ENCODE results near the gene PCDHGA6. TPM values are rescaled to one million over a fixed set of nuclear protein-coding genes. Genes with fewer than 3 reads are reported as not detected.

The PCDHGA6 gene
- total RNA-seq, 1 donor from 2014 or later, result 4.8 TPM

DNA sequence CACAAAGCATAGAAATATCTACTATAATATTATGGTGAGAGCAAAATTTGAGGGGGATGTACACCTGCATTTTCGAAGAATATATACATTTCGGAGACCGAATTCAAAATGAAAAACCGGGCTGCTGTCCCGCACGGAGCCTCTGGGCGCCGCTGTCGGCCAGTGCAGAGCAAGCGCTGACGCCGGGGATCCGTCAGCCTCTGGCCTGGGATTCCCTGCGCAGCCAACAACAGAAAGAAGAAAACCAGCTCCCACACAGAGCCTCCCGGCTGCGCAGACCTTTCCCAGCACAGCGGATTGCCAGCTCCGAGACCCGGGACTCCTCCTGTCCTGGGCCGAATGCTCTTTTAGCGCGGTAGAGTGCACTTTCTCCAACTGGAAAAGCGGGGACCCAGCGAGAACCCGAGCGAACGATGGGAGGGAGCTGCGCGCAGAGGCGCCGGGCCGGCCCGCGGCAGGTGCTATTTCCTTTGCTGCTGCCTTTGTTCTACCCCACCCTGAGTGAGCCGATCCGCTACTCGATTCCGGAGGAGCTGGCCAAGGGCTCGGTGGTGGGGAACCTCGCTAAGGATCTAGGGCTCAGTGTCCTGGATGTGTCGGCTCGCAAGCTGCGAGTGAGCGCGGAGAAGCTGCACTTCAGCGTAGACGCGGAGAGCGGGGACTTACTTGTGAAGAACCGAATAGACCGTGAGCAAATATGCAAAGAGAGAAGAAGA, 34.3 kb downstream of the PCDHGA6 start, which contains the start of gene PCDHGB6:
Gene PCDHGB6 (plus strand): TSS at position 232 of the 716 bp plus-strand sequence. CDS start 182 bp downstream, at position 414.

DNA sequence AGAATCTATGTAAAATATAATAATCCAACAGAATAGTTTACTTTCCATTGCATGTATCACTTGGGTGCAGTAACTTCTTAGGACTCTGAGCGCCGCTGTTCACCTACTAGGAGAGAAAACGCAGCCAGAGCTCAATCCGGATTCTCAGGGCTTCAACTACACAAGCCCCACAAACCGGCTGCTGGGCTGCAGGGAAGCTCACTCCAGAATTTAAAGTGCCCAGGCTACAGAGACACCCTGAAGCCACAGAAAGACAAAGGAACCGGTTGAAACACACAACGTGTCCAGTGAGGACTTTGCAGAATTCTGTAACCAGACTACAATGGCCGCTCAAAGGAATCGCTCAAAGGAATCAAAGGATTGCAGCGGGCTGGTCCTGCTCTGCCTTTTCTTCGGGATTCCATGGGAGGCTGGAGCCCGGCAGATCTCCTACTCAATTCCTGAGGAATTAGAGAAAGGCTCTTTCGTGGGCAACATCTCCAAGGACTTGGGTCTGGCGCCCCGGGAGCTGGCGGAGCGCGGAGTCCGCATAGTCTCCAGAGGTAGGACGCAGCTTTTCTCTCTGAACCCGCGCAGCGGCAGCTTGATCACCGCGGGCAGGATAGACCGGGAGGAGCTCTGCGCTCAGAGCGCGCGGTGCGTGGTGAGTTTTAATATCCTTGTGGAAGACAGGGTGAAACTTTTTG, 39.3 kb downstream of the PCDHGA6 start, which contains the start of gene PCDHGA10:
Gene PCDHGA10 (plus strand): TSS at position 134 of the 686 bp plus-strand sequence. CDS start 189 bp downstream, at position 323.

DNA sequence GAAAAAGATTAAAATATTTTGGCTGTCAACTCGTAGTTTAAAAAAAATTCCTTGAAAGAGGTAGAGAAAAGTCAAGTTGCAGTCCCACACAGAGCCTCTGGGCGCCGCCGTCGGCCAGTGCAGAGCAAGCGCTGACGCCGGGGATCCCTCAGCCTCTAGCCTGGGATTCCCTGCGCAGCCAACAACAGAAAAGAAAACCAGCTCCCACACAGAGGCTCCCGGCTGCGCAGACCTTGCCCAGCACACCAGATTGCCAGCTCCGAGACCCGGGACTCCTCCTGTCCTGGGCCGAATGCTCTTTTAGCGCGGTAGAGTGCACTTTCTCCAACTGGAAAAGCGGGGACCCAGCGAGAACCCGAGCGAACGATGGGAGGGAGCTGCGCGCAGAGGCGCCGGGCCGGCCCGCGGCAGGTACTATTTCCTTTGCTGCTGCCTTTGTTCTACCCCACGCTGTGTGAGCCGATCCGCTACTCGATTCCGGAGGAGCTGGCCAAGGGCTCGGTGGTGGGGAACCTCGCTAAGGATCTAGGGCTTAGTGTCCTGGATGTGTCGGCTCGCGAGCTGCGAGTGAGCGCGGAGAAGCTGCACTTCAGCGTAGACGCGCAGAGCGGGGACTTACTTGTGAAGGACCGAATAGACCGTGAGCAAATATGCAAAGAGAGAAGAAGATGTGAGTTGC, 43.9 kb downstream of the PCDHGA6 start, which contains the start of gene PCDHGB7:
Gene PCDHGB7 (plus strand): TSS at position 184 of the 679 bp plus-strand sequence. CDS start 183 bp downstream, at position 367.

GRCh38 chr5:141420855-141421488, 47.3 kb downstream of the PCDHGA6 start, which contains the start of gene PCDHGA11:
Gene PCDHGA11 (plus strand): TSS chr5:141421051. CDS start chr5:141421228, 177 bp downstream.

Other genes with a start within 250 kb of the PCDHGA6 start
- 0.29 and 1.3 TPM in 2 replicates for gene PCDHB5, start 238.7 kb upstream of the PCDHGA6 start, total RNA-seq
- 0.33 TPM in 1 of 2 replicates, not detected in the other for gene PCDHB6, start 223.8 kb upstream of the PCDHGA6 start, total RNA-seq
- gene PCDHB7, start 201.2 kb upstream of the PCDHGA6 start, total RNA-seq, result under 0.01 and 0.66 TPM in 2 replicates
- gene PCDHB8, start 196.1 kb upstream of the PCDHGA6 start, total RNA-seq, result 0.50 TPM in 1 of 2 replicates, not detected in the other
- gene PCDHB16, start 191.5 kb upstream of the PCDHGA6 start, total RNA-seq, result 0.15 and 0.50 TPM in 2 replicates
- gene PCDHB9, start 186.7 kb upstream of the PCDHGA6 start, total RNA-seq, result under 0.01 and 0.17 TPM in 2 replicates
- gene PCDHB10, start 181.5 kb upstream of the PCDHGA6 start, total RNA-seq, result 0.15 and 0.66 TPM in 2 replicates
- gene PCDHB11, start 174.3 kb upstream of the PCDHGA6 start, total RNA-seq, result 0.50 TPM in 1 of 2 replicates, not detected in the other
- 0.15 and 0.33 TPM in 2 replicates for gene PCDHB12, start 165.2 kb upstream of the PCDHGA6 start, total RNA-seq
- under 0.01 and 1.3 TPM in 2 replicates for gene PCDHB13, start 160.0 kb upstream of the PCDHGA6 start, total RNA-seq
- 0.15 and 1.2 TPM in 2 replicates for gene PCDHB14, start 150.5 kb upstream of the PCDHGA6 start, total RNA-seq
- gene PCDHB15, start 128.5 kb upstream of the PCDHGA6 start, total RNA-seq, result under 0.01 and 0.66 TPM in 2 replicates
- gene SLC25A2, start 69.8 kb upstream of the PCDHGA6 start, total RNA-seq, result 0.50 and 1.0 TPM in 2 replicates
- 70.8 and 74.8 TPM in 2 replicates for gene TAF7, start 53.1 kb upstream of the PCDHGA6 start, total RNA-seq
- 1.3 and 2.3 TPM in 2 replicates for gene PCDHGA1, start 43.4 kb upstream of the PCDHGA6 start, total RNA-seq
- gene PCDHGA2, start 35.1 kb upstream of the PCDHGA6 start, total RNA-seq, result 3.3 and 6.6 TPM in 2 replicates
- 1.3 and 2.6 TPM in 2 replicates for gene PCDHGA3, start 30.1 kb upstream of the PCDHGA6 start, total RNA-seq
- 4.4 and 4.5 TPM in 2 replicates for gene PCDHGB1, start 23.8 kb upstream of the PCDHGA6 start, total RNA-seq
- gene PCDHGA4, start 18.9 kb upstream of the PCDHGA6 start, total RNA-seq, result 8.9 and 11.1 TPM in 2 replicates
- gene PCDHGB2, start 13.9 kb upstream of the PCDHGA6 start, total RNA-seq, result 5.1 TPM in 2 replicates
- 2.8 and 3.5 TPM in 2 replicates for gene PCDHGA5, start 9.7 kb upstream of the PCDHGA6 start, total RNA-seq
- 7.1 and 9.4 TPM in 2 replicates for gene PCDHGB3, start 3.6 kb upstream of the PCDHGA6 start, total RNA-seq
- 5.4 and 8.4 TPM in 2 replicates for gene PCDHGA7, start 8.9 kb downstream of the PCDHGA6 start, total RNA-seq
- 21.5 and 38.4 TPM in 2 replicates for gene PCDHGB4, start 13.8 kb downstream of the PCDHGA6 start, total RNA-seq
- gene PCDHGA8, start 18.7 kb downstream of the PCDHGA6 start, total RNA-seq, result 3.9 and 5.6 TPM in 2 replicates
- gene PCDHGB5, start 24.1 kb downstream of the PCDHGA6 start, total RNA-seq, result 27.9 and 40.4 TPM in 2 replicates
- gene PCDHGA9, start 28.9 kb downstream of the PCDHGA6 start, total RNA-seq, result 7.4 and 8.0 TPM in 2 replicates
- gene PCDHGB6, start 34.1 kb downstream of the PCDHGA6 start, total RNA-seq, result 5.1 and 6.5 TPM in 2 replicates
- 13.8 and 14.7 TPM in 2 replicates for gene PCDHGA10, start 39.1 kb downstream of the PCDHGA6 start, total RNA-seq
- 15.7 and 16.4 TPM in 2 replicates for gene PCDHGB7, start 43.8 kb downstream of the PCDHGA6 start, total RNA-seq
- 23.0 and 26.9 TPM in 2 replicates for gene PCDHGA11, start 47.2 kb downstream of the PCDHGA6 start, total RNA-seq
- 26.0 and 35.4 TPM in 2 replicates for gene PCDHGA12, start 56.6 kb downstream of the PCDHGA6 start, total RNA-seq
- gene PCDHGC3, start 102.1 kb downstream of the PCDHGA6 start, total RNA-seq, result 94.1 and 137 TPM in 2 replicates
- 4.5 and 6.0 TPM in 2 replicates for gene PCDHGC4, start 111.1 kb downstream of the PCDHGA6 start, total RNA-seq
- gene PCDHGC5, start 115.2 kb downstream of the PCDHGA6 start, total RNA-seq, result 7.9 and 8.1 TPM in 2 replicates
- gene DIAPH1, start 245.1 kb downstream of the PCDHGA6 start, total RNA-seq, result 22.0 and 46.4 TPM in 2 replicates